Thyroid gland (tissue), 4 donors: ENCODE data around the gene LRRK2.

Experiments
- CTCF ChIP-seq, 6 experiments: fragments of 200-600 bp in 3 of 6; fragments of 450-650 bp in 3 of 6; sonication (generic) in 3 of 6; IDR thresholded peaks; one replicate each; pipeline ENCODE4 v1.5.1; 2016 to 2019; ENCODE audit warnings: antibody characterized with exemption in 6 of 6, mild to moderate bottlenecking in 2 of 6, inconsistent platforms in 1 of 6, moderate library complexity in 1 of 6
- POLR2A ChIP-seq, 2 donors: fragments of 450-650 bp; IDR thresholded peaks; one replicate each; pipeline ENCODE4 v1.6.1; 2017; ENCODE audit warnings: antibody characterized with exemption in 2 of 2, mild to moderate bottlenecking in 2 of 2, moderate library complexity in 1 of 2

- TF ChIP-seq CTCF (IDR thresholded peaks at IDR 0.05) (no peak), POLR2A (IDR thresholded peaks at IDR 0.05) (no peak)
Measured at GRCh38 chr12:40233741-40234367, 9.1 kb downstream of the LRRK2 start.
